PC-3 (cell line): Measurements from ENCODE around the gene AIG1.

Experiments used
- CTCF ChIP-seq: fragments of 300-600 bp; sonication (generic); conservative IDR thresholded peaks from 2 replicates; pipeline ENCODE4 v1.5.1; 2017; ENCODE audit warnings: antibody characterized with exemption, low read depth, mild to moderate bottlenecking, low read length
- EZH2 ChIP-seq: fragments of 300-600 bp; sonication (generic); IDR thresholded peaks from one replicate; pipeline ENCODE4 v1.6.1; 2017; ENCODE audit warnings: antibody characterized with exemption, mild to moderate bottlenecking, low read length; ENCODE audit not compliant: unreplicated experiment
- EZH2phosphoT487 ChIP-seq: fragments of 300-600 bp; sonication (generic); IDR thresholded peaks from 2 replicates; pipeline ENCODE4 v1.6.1; 2018; ENCODE audit warnings: mild to moderate bottlenecking, antibody characterized with exemption, low read length, borderline replicate concordance

DNA sequence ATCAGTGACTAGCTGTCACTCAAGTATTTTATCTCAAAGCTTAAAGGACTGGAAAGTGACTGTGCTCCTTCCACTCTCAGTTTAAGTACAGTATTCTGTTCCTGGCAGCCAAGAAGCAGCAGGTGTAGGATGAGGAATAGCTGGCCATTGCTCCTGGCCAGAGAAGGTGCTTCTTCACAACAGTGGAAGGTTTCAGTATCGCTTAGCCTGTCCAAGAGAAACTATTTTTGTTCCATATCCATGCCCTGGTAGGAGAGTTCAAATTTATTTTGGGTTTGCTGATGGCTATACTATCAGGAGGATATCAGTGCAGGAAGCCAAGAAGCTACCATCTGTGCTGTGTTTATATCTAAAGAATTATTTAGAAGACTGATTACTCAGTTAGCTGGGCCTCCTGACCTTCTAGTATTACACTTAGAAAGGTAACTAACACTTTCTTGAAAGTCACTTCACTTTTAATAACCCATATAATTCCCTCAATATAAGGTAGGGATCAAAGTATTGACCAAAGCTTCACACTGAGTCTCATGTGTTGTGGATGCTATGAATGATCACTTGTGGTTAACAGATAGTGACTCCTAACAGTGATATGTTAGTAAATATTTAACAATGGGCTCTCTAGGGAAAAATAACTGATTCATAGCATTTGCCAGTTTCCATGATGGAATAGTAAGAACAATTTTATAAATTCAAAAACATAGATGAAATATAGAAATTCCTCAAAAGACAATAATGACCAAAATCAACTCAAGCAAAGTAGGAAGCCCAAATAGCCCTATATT lies 99.9 kb downstream of the AIG1 start:
- TF ChIP-seq EZH2phosphoT487 = no peak
- no peak for TF ChIP-seq CTCF
- TF ChIP-seq EZH2 = no peak
